Pancreas (tissue), 10 donors: ENCODE data around the gene ATP6V0E1. TPM values are rescaled to one million over a fixed set of nuclear protein-coding genes. Genes with fewer than 3 reads are reported as not detected.

Experiments used
- ATAC-seq, 4 donors: fragments of 200-7000 bp; cut with Tn5 transposase; one replicate each; pipeline versions ENCODE4 v1.8.0 to v1.9.1; 2020; ENCODE audit warnings: mild to moderate bottlenecking in 4 of 4, moderate library complexity in 4 of 4
- DNase-seq, 6 donors: peaks; one replicate each; pipeline ENCODE4 v3.0.0-alpha.2; 2020
- FAIRE-seq: peaks from 2 replicates; lab custom pipeline; 2012; peaks lifted over from hg19 to GRCh38; lab: Jason Lieb, UNC
- H3K27ac ChIP-seq, 4 donors: fragments of 200-600 bp; sonication (generic); 1 replicate in 3 of 4; 2 replicates in 1 of 4; pipeline versions ENCODE4 v1.5.0 to v1.8.0; 2020
- H3K27me3 ChIP-seq, 4 donors: fragments of 200-600 bp; one replicate each; pipeline ENCODE4 v1.8.0; 2021
- H3K36me3 ChIP-seq, 3 donors: fragments of 200-600 bp; sonication (generic) in 1 of 3; one replicate each; pipeline versions ENCODE4 v1.5.0 to v1.8.0; 2020 to 2021
- H3K4me1 ChIP-seq, 3 donors: fragments of 200-600 bp; one replicate each; pipeline ENCODE4 v1.8.0; 2021
- H3K4me3 ChIP-seq, 4 donors: fragments of 200-600 bp; sonication (generic) in 2 of 4; one replicate each; pipeline versions ENCODE4 v1.5.0 to v1.8.0; 2020 to 2021
- H3K9me3 ChIP-seq, 4 donors: fragments of 200-600 bp; one replicate each; pipeline ENCODE4 v1.8.0; 2021
- CTCF ChIP-seq, 4 donors: fragments of 200-600 bp; sonication (generic) in 3 of 4; IDR thresholded peaks; one replicate each; pipeline versions ENCODE4 v1.5.0 to v1.8.0; 2021; ENCODE audit warnings: antibody characterized with exemption in 4 of 4
- WGBS, 2 donors: extraction: QIAGEN DNeasy Blood & Tissue Kit; methylation state at CpG; one replicate each; pipeline ENCODE4 v1.1.7; 2013; 5-methylcytosine and 5-hydroxymethylcytosine counted together
- intact Hi-C, 3 donors: fragments of 100-400 bp; cut with DNase I; formaldehyde crosslinking; loops; one replicate each; pipeline versions ENCODE4 v1.11.1 to v1.14.2; 2022
- polyA plus RNA-seq, 2 donors: library from polyadenylated mRNA; stranded (reverse); fragments of 200-250 nt; gene quantifications; one replicate each; pipeline ENCODE4 v1.2.3, GENCODE V29; 2013
- total RNA-seq, 6 donors: library from RNA; stranded (reverse); fragmentation: NEBNext Ultra II Directional in 4 of 6; extraction: Animal tissue kit (Norgen Biotek cat#: 25700) in 4 of 6; gene quantifications; one replicate each; pipeline versions ENCODE4 v1.2.1 to v1.2.4, GENCODE V29; 2021 to 2023
- donor health status: healthy with polysubstance abuse.
- donor health status: DM: no; HTN: no; CAD: no; lungs with moderate emphysema.
- donor health status: DM: no; HTN: no; CAD: no.
- donor health status: control.
- donor health status: control.
- donor health status: Bipolar disorder and iron deficiency.
- donor health status: DM: yes; HTN: yes; CAD: no.
- donor health status: DM: no; HTN: no; CAD: no.
- donor health status: DM: no; HTN: no; CAD: no.
- donor health status: DM: yes; HTN: yes; CAD: no.

ATP6V0E1 gene
- total and polyA plus RNA-seq, 8 donors, result 60.3 to 162 (median 89.7) TPM

- intact Hi-C loops, result no loop called here
- ATAC-seq (no peak), FAIRE-seq (no peak), DNase-seq (no peak)
- Histone ChIP-seq H3K9me3 (no peaks in the 10 kb centered on the region), H3K27me3 (no peaks in the 10 kb centered on the region), H3K4me1 (no peaks in the 10 kb centered on the region), H3K27ac (no peak overlapping the region), H3K4me3 (no peak overlapping the region), H3K36me3 (no peaks in the 10 kb centered on the region)
- 84 to 87% methylated on average over 3 of the region's 3 CpGs for WGBS, 2 donors
- no peak for TF ChIP-seq CTCF (IDR thresholded peaks at IDR 0.05)
Observed at GRCh38 chr5:173078878-173079277, 95.3 kb downstream of the ATP6V0E1 start.

Other genes starting within 250 kb of the ATP6V0E1 start
- gene DUSP1, start 212.6 kb upstream of the ATP6V0E1 start, total RNA-seq, result 100 to 1,000 TPM in 1 of 6 donors, 10 to 100 TPM in 5; 18.6 to 198 (median 55.5) TPM
- 10 to 100 TPM; 46.3 to 75.1 TPM for gene DUSP1, start 212.6 kb upstream of the ATP6V0E1 start, polyA plus RNA-seq
- gene ERGIC1, start 149.5 kb upstream of the ATP6V0E1 start, total RNA-seq, result 100 to 1,000 TPM in 1 of 6 donors, 10 to 100 TPM in 5; 58.3 to 101 (median 76.7) TPM
- gene ERGIC1, start 149.5 kb upstream of the ATP6V0E1 start, polyA plus RNA-seq, result 10 to 100 TPM; 54.8 to 60.3 TPM
- 10 to 100 TPM in 3 of 6 donors, 1 to 10 TPM in 3; 6.2 to 13.7 (median 10.1) TPM for gene RPL26L1, start 24.3 kb upstream of the ATP6V0E1 start, total RNA-seq
- 10 to 100 TPM; 19.3 to 29.5 TPM for gene RPL26L1, start 24.3 kb upstream of the ATP6V0E1 start, polyA plus RNA-seq
- 10 to 100 TPM in 5 of 6 donors, 1 to 10 TPM in 1; 8.9 to 21.4 (median 11.5) TPM for gene CREBRF, start 72.6 kb downstream of the ATP6V0E1 start, total RNA-seq
- 1 to 10 TPM; 3.6 to 4.2 TPM for gene CREBRF, start 72.6 kb downstream of the ATP6V0E1 start, polyA plus RNA-seq
- gene BNIP1, start 160.8 kb downstream of the ATP6V0E1 start, total RNA-seq, result 10 to 100 TPM in 1 of 6 donors, 1 to 10 TPM in 5; 5.7 to 11.6 (median 7.9) TPM
- gene BNIP1, start 160.8 kb downstream of the ATP6V0E1 start, polyA plus RNA-seq, result 10 to 100 TPM; 11.3 to 15.3 TPM